Mucosa of rectum (tissue), 2 donors: Measurements from ENCODE around the gene OR2AP1.

Source experiments
- H3K27ac ChIP-seq, 2 donors: one replicate each; pipeline ENCODE4 v1.7.0; 2013; ENCODE audit warnings: inconsistent platforms in 2 of 2, low read depth in 2 of 2, low read length in 2 of 2
- H3K27me3 ChIP-seq, 2 donors: one replicate each; pipeline ENCODE4 v1.7.0; 2013; ENCODE audit warnings: low read length in 2 of 2; ENCODE audit not compliant: control insufficient read depth in 2 of 2, insufficient read depth in 2 of 2
- H3K36me3 ChIP-seq, 2 donors: one replicate each; pipeline ENCODE4 v1.7.0; 2013; ENCODE audit warnings: low read length in 2 of 2; ENCODE audit not compliant: control insufficient read depth in 2 of 2, insufficient read depth in 2 of 2
- H3K4me1 ChIP-seq, 2 donors: one replicate each; pipeline ENCODE4 v1.7.0; 2013; ENCODE audit warnings: low read length in 2 of 2, mild to moderate bottlenecking in 1 of 2; ENCODE audit not compliant: control insufficient read depth in 2 of 2, insufficient read depth in 2 of 2
- H3K4me3 ChIP-seq, 2 donors: one replicate each; pipeline ENCODE4 v1.7.0; 2013; ENCODE audit warnings: low read length in 2 of 2
- H3K9ac ChIP-seq, 2 donors: one replicate each; pipeline ENCODE4 v1.7.0; 2013; ENCODE audit warnings: low read length in 2 of 2, low read depth in 1 of 2, mild to moderate bottlenecking in 1 of 2
- H3K9me3 ChIP-seq, 2 donors: one replicate each; pipeline ENCODE4 v1.7.0; 2013; ENCODE audit warnings: low read length in 2 of 2; ENCODE audit not compliant: control insufficient read depth in 2 of 2
- donor health status: healthy.
- donor health status: Normal muscosa, but diverticular disease.

The OR2AP1 gene

DNA sequence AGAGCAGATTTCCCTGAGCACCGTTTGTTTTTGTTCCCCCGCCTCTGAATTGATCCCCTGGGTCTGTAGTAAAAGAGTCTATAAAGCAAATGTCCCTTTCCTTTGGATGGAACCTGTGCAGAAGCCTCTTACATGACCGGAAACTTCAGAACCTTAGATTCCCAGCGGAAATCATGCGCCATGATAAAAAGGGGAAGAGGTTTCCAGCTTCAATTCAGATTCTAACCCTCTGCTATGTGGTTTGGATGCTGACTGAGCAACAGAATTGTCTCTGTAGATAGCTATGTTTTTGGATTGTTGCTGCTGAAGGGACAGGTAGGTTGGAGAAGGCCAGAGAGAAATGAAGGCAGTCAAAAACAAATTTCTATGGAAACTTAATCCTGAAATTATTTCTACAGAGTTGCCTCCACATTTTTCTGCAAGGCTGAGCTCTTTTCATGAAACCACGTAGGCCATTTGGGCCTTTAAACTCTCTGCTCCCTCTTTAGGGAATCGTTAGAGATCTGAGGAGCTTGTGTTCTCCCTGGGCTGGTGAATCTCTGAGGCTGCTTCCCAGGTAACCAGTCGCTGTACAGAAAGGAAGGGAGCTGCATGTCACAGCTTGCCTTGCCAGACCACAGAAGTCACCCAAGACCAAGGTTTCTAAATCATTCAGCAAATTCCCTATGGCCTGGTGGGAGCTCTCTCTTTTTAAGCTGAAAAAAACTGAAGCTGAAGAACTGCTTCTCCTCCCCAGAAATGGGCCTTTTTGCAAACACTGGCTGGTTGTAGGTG lies 35.7 kb downstream of the OR2AP1 start:
- no peaks in the 10 kb centered on the region for H3K4me1 ChIP-seq
- H3K27me3 ChIP-seq, result no peaks in the 10 kb centered on the region
- no peak overlapping the region for H3K9ac ChIP-seq
- H3K4me3 ChIP-seq, result no peak overlapping the region
- no peaks in the 10 kb centered on the region for H3K9me3 ChIP-seq
- no peak overlapping the region for H3K27ac ChIP-seq
- no peaks in the 10 kb centered on the region for H3K36me3 ChIP-seq

DNA sequence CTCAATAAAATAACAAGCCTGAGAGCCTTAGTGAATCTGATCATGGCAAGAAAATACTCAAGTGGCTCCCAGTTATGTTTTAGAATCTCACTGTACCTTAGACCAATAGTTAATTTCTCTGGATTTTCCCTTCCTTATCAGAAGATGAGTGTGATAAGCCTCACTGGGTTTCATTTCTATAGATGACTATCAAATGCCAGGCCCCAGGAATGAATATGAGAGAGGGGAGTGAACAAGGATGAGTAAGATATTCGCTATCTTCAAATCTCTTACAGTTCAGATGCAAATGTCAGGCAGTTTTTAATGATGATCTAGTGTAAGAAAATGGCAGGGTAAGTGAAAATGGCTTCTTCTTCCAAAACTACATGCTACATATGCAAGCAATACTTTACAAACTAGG lies 38.3 kb downstream of the OR2AP1 start:
- no peak overlapping the region for H3K27ac ChIP-seq
- H3K27me3 ChIP-seq, result no peaks in the 10 kb centered on the region
- peaks cover 0 to 3% of the 10 kb centered on the region in 2 donors for H3K9me3 ChIP-seq
- no peaks in the 10 kb centered on the region for H3K4me1 ChIP-seq
- no peak overlapping the region for H3K9ac ChIP-seq
- H3K4me3 ChIP-seq, result no peak overlapping the region
- H3K36me3 ChIP-seq, result no peaks in the 10 kb centered on the region

DNA sequence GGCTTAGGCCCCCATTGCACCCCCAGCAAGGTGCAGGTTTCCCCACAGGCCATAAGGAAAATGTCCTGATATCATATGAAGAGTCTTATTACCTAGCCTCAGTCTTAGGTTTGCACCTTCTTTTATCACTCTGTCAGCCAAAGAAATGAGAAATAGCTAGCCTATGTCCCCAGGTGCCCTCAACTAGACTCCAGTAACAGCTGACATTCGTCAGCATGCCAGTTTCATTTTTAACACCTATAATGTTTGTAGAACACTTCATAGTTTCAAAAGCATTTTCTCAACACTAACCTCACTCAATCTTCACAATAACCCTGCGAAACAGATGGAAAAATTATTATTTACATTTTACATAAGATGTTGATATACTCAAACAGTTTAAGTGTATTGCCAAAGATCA lies 40.4 kb downstream of the OR2AP1 start:
- Histone ChIP-seq H3K4me3 (no peak overlapping the region), H3K9me3 (peaks cover 0 to 3% of the 10 kb centered on the region in 2 donors), H3K27ac (no peak overlapping the region), H3K9ac (no peak overlapping the region), H3K27me3 (no peaks in the 10 kb centered on the region), H3K36me3 (no peaks in the 10 kb centered on the region), H3K4me1 (no peaks in the 10 kb centered on the region)

DNA sequence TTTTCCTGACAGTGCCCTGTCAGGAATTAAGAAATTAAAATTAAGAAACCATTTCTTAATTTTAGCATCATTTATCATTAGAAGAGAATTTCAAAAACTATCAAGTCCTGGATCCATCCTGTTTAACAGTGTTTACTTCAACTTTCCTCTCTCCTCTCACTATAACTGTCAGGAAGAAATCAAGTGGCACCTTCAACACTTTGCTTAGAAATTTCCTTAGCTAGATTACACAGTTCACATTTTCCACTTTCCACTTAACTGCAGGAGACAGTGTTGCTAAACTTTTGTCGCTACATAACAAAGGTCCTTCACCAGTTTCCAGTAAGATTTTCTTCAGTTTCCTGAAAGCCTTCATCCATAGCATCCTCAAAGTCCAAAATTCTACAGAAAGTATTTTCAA lies 42.5 kb downstream of the OR2AP1 start:
- H3K27ac ChIP-seq, result no peak overlapping the region
- no peak overlapping the region for H3K9ac ChIP-seq
- no peaks in the 10 kb centered on the region for H3K4me1 ChIP-seq
- no peaks in the 10 kb centered on the region for H3K27me3 ChIP-seq
- no peak overlapping the region for H3K4me3 ChIP-seq
- peaks cover 0 to 3% of the 10 kb centered on the region in 2 donors for H3K9me3 ChIP-seq
- H3K36me3 ChIP-seq, result no peaks in the 10 kb centered on the region

DNA sequence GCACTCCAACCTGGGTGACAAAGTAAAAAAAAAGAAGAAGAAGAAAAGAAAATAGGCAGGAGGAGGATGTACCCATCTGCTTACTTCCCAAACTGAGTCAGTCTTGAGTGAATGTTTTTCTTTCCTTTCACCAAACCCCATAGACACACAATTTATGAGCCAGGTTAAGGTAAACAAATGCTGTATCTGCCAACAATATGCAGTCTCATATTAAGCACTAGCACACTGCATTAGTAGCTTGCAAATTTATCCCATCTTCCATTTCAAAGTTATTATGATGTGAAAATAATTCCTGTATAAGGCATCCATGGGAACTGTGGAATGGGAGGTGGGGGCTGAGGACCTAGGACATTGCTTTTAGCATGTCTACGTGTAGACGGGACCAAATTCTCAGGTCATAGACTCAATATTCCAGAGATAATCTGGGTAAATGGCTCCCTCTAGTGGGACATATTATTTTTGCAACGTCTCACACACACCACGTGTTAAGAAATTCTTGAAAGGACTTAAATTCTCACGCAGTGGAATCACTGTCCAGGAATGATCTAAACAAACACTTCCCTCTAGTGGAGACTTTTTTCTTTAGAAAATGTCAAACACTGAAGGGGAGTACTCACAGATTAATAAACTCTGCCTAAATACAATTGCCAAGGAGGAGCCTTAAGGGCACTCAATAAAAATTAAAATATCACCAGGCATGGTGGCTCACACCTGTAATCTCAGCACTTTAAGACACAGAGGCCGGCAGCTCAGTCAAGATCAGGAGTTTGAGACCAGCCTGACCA lies 47.3 kb downstream of the OR2AP1 start:
- H3K9ac ChIP-seq, result no peak overlapping the region
- H3K27ac ChIP-seq, result no peak overlapping the region
- no peaks in the 10 kb centered on the region for H3K4me1 ChIP-seq
- H3K27me3 ChIP-seq, result no peaks in the 10 kb centered on the region
- H3K4me3 ChIP-seq, result no peak overlapping the region
- peaks cover 0 to 3% of the 10 kb centered on the region in 2 donors for H3K9me3 ChIP-seq
- H3K36me3 ChIP-seq, result no peaks in the 10 kb centered on the region

DNA sequence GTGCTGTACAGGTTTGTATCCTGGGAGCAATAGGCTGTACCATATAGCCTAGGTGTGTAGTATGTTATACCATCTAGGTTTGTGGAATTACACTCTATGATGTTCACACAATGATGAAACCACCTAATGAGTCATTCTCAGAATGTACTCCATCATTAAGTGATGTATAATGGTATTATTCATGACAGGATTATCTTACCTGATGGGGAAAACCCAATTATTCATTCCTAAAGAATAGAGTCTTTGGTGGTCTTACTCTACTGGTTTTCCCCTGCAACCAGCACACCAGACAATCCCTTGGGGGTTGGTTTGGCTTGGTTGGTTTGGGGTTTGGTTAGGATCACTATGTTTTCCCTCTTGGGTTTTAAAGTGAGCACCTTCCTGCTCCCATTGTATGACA lies 51.8 kb downstream of the OR2AP1 start:
- no peak overlapping the region for H3K9ac ChIP-seq

More for the DNA sequence above, 51.8 kb downstream of the OR2AP1 start:
- Histone ChIP-seq H3K9me3 (no peaks in the 10 kb centered on the region), H3K27me3 (peaks cover 0 to 2% of the 10 kb centered on the region in 2 donors), H3K27ac (no peak overlapping the region), H3K36me3 (no peaks in the 10 kb centered on the region), H3K4me1 (no peaks in the 10 kb centered on the region), H3K4me3 (no peak overlapping the region)
